Suppressor macrophage treated with lipopolysaccharide for 1 hour (primary cell): Measurements from ENCODE around the gene CELA1.
A peak's percentile ranks its signal among the peaks of the same experiment; 100 is the strongest.
"Not testable (repeated sequence)": the region's sequence is repeated elsewhere in the genome, so short reads cannot be mapped to it uniquely, and the experiment has no call there.

Experiments
- DNase-seq, 3 donors: peaks; one replicate each; pipeline ENCODE4 v3.0.0-alpha.2; 2020 to 2022

The CELA1 gene

DNA sequence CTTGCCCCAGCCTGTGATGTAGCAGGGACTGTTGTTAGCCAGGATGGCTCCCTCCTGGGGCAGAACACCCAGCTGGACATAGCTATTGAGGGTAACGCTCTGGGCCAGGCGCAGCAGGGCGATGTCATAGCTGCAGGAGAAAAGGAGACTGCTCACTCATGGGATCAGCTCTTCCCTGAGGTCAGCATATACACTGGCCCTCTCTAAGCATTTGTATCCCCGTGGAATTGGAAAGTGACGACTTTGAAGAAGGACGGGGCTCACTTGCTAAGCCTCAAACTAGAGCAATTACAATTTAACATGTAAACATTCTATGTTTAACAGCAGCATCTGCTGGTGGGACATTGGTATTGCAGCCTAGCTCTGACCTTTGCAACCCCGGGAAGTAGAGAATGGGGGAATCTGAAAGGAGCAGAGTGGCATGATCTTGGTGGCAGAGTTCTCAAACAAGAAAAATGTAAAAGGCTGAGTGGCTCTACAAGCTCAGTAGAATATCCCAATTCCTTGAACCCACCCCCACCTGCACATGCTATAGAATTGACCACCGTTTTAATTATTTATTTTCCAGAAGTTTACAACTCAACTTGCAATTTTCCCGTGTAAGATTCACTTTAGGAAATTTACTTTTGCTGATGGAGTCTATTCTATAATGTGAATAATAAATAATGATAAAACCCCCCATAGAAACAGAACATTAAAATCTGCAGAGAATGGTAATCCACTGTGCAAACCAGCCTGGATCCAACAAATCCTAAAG is 5.0 kb downstream of the CELA1 start:
- DNase-seq, result peak; percentile 81 to 91 (median 87)

DNA sequence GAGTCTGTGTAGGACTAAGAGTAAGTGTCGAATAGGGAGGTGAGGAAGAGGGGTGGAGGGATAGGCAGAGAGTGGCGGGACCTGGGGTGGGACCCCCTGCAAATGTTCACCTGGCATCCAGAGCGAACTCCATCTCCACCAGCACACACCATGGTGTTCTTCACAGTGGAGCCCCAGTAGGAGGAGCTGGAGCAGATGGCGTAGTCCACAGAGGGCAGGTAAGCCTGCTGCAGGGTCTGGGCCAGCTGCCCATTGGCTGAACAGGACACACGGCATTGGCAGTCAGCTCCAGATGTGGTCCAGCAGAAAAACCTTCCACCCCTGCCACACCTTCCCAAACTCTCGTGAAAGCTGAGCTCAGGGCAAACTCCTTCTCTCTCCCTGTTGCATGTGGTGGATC is 6.7 kb downstream of the CELA1 start:
- no peak for DNase-seq

DNA sequence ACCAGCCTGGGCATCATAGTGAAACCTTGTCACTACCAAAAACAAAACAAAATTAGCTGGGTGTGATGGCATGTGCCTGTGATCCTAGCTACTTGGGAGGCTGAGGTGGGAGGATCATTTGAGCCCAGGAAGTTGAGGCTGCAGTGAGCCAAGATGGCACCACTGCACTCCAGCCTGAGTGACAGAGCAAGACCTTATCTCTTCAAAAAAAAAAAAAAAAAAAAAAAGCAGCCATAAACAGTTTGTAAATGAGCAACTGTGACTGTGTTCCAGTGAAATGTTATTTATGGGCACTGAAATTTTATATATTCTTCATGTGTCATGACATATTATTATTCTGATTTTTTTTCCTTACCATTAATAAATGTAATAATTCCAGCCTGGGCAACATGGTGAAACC is 9.1 kb downstream of the CELA1 start:
- not testable (repeated sequence) for DNase-seq

DNA sequence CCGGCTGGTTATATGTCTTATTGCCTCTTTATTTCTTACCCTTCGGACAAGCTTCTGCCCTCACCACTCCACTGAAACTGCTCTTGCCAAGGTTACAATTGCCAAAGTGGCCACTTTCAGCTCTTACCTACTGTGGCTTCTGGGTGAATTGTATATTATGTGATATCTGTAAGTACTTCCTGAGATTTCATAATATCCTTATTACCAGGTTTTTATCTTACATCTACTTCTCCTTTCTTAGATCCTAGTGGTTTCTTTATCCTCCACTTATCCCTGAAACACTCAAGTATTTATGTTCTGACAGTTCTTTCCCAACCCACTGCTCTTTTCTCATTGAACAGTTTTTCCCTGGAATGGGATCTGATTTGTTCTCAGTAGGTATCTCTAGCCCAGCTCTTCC is 10.5 kb downstream of the CELA1 start:
- DNase-seq, result peak in 2 of 3 donors; percentile 43 to 51

DNA sequence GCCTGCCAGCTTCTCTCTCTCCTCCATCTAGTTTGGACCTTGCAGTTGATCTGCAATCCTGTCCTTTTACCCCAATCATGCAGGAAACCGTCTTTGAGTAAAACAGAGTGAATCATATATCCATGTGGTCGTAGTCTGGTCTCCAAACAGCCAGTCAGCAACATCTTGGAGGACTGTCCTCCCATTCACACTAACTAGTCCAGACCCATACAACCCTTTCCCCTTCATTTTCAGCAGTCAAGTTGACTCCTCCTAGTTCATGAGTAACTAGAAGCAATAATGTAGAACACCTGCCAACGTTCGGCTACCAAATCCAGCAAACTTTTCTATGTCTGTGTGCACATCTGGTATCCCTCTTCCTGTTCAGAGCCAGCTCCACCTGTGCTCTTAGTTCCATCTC is 11.7 kb downstream of the CELA1 start:
- peak; percentile 38 to 67 (median 59) for DNase-seq

DNA sequence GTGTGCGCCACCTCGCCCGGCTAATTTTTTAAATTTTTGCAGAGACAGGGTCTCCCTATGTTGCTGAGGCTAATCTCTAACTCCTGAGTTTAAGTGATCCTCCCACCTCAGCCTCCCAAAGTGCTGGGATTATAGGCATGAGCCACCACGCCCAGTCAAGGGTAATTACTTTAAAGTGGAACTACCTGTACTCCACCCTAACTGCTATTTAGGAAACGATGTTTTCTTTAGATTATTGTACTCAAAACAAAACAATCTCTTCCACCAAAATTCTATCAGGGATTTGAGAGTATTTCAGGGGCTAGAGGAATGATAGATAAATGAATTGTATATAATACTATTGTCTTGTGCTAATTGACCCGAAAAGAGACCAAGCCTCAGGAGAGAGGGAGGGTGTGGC is 12.9 kb downstream of the CELA1 start:
- no peak for DNase-seq

DNA sequence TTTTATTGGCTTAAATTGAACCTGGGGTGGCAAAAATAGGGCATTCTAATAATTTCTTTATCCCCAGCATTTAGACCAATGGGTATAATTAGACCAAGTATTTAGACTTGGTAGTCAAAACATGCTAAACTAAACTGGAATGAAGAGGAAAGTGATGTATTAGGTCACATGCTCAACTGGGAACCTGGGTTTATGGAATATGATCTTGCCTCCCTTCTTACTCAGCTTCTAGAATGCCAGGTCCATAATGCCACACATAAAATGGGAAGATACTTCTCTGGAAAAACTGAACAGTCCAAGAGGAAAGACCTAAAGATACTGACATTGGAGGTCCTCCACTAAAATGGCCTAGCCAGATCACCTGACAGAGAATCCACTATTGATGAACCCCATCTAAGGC is 16.3 kb downstream of the CELA1 start:
- DNase-seq, result no peak

DNA sequence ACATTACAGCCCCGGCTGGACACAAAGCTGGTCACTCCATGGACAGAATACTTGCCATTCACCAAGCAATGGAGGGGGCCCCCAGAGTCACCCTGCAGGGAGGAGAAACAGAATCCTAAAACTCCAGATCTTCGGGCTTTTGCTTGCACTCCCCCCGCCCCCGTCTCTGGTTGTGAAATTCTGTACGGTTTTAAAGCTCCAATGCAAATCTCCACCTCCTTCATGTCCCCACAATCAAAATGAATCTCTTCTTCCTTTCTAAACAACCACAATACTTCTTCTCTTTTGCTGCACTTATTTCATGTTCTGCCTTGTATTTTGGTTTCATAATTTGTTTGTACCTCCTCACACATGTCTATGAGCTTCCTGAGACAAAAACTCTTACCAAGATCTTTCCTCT is 16.7 kb downstream of the CELA1 start:
- DNase-seq, result peak; percentile 79 to 82 (median 80)

DNA sequence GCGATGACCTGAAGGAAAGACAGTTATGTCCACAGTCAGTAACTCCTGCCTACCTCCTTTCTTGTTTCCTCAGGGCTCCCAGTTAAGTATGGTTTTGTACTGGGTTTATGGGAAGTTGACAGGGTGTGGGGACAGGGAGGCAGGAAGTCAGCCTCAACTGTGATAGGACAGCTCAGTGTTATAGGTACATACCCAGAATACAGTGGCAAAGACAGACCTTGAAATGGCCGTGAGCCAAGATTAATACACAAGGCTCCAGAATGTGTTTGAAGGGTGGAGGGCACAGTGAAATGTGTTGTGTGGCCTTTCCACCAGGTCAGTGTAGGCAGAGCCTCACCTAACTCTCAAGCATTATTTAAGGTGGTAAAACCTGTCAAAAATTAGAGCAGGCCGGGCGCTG is 17.9 kb downstream of the CELA1 start:
- DNase-seq, result no peak

DNA sequence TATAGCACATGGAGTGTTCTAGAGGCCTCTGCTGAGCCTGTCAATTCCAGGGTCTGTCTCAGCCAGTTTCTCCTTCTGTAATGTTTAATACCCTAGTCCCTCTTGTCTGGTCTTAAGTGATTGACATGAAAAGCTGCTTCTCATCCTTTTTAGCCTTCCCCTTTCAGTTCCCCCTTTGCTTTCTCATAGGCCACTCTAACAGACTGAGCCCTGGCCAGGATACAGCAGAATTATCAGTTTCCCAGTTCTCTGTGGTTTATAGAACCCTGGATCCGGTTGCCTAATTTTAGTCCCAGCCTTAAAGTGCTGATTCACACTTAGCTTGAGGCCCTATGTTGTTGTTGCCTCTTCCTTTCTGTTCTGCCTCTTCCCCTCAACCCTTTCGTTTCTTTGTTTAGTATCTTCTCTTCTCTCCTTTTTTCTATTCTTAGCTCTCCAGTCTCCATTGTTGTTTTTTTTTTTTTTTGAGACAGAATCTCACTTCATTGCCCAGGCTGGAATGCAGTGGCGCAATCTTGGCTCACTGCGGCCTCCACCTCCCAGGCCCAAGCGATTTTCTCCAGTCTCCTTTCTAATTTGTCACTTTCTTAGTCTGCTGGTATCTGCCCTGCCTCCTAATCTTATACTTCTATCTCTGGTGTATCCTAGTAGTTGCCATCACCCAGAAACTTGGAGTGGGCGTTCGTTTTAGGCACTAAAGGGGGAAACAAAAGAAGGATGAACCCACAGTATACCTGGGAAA is 19.6 kb downstream of the CELA1 start:
- DNase-seq, result peak; percentile 78 to 90 (median 89)

DNA sequence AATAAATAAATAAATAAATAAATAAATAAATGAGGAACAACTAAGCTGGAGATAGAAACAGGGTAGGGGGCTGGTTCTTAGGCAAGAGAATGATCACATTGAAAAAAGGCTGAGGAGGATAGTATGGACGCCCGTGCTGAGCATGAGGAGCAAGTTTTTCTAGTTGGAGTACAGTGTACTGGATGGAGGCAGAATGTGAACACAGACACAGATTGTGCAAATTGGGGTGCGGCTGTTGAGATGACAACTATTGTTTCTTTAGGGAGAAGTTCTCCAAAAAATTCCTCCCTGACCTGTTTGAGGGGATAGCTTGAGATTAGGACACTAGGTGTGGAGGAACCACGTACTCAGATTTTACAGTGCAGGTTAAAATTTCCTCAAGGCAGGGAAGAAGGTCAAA is 21.5 kb downstream of the CELA1 start:
- DNase-seq, result peak in 2 of 3 donors; percentile 24 to 27

DNA sequence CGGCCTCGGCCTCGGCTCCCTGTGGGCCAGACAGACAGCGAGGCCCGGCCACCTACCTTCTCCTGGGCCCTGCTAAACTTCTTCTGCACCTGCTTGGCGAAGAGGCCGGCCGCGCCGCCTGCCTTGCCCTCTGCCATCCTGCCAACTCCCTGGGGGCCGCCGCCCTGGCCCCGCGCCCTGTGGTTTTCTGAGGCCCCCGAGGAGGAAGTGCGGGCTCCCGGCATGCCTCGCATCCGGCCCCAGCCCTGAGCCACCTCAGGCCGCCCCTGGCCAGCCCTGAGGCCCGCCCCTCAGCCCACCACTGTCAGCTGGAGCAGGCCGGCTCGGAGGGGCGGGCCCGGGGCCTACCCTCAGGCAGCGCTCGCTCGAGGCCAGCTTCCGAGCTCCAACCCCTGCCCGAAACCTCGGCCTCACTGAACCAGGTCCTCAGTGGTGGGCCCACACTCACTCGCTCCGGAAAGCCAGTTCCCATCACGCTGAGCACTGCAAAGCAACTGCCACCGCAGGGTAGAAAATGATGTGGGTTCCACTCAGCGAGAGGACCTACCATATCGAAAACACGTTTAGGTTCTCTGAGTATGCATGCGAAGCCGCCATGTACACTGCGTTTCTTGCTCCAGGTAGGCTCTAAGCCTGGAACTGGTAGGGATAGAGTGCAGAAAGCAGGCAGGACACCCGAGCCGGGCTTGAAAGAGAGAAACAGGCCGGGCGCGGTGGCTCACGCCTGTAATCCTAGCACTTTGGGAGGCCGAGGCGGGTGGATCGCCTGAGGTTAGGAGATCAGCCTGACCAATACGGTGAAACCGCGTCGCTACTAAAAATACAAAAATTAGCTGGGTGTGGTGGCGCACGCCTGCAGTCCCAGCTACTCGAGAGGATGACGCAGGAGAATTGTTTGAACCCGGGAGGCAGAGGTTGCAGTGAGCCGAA is 22.2 kb downstream of the CELA1 start, which contains the start of gene BIN2:
TSS of gene BIN2 (minus strand) at position 209 of the 930 bp plus-strand sequence. CDS start at position 137, 72 bp downstream.
- peak; percentile 59 to 80 (median 61) for DNase-seq

DNA sequence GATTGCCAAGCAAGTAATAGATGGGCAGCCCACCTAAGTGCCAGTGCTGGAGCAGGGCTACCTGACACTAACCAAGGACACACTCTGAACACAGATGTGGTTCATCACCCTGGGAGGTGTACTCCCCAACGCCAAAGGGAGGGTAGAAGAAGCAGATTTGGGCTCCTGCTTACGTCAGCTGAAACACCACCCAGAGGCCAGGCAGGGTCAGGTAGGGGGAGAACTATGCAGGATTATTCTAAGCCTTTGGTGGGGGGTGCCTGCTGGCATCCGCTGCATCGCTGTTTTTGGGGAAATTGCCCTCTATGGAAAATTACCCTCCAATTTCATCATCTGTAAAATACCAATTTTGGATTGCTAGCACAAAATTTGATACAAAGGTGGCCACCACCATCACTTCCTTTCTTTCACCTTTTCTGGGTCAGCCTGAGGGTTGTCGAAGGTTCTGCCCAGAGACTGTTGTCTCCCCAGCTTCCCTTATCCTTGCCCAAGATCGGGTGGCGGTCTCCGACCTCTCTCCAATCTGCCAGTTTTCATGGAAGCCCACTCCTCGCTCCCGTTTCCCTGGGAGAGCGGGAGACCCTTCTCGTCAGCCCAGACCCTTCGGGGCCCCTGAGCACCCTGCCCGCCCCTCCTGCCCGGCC is 23.0 kb downstream of the CELA1 start:
- peak in 2 of 3 donors; percentile 19 to 22 for DNase-seq

DNA sequence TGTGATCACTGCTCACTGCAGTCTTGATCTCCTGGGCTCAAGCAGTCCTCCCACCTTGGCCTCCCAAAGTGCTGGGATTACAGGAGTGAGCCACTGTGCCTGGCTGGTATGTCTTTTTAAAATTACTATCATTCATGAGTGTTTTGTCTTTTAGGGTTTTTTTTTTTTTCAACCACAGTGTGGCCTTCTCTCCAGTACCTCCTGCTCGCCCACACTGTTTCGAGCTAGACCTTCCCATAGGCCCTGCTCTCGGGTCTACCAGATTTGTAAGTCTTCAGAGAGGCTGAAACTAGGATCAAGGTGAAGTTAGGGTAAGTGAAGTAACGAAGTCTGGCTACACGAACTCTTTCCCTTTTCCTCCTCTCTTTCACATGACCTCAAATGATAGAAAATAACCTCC is 24.0 kb downstream of the CELA1 start:
- peak; percentile 43 to 52 (median 44) for DNase-seq

DNA sequence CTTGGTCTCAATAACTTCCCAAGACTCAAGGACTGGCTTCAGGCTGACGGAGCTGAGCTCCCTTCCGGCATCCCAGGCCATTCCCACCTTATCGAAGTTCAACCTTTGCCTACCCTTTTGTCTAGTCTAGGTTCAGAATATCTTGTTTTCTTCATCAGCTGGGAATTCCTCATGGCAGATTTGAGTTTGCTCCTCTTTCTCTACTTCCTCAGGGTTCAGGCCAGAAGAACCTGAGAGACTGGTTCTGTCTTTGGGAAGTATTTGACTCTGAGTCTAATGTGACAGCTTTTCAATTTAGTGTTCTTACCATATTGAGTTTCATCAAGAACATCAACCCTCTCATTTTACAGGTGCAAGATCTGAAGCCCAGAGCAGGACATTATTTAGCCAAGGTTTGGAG is 24.6 kb downstream of the CELA1 start:
- DNase-seq, result no peak

DNA sequence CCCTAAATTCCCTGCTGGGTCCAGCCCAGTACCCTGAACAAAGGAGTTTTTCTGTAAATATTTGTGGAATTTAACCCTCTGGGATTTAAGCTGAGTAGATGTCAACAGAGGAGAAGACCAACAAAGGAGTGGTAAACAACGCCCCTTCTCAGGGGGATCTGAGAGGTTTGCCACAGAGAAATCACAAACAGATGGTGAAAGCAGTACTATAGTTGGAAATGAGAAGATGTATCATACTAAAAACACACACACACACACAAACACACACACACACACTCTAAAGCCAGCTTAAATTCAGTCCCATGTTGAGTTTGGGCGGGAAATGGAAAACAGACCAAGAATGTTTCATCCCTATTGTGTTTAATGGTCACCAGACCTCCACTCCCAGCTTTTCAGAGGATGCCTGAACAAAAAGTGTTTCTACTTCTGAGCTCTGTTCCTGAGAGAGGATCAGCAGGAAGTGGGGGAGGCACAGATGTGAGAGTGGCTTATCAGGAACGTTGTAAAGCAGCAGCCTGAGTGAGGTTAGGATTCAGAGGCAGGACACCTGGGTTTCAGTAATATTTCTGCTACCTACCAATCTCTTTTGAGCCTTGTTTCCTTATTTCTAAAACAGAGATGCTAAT is 25.7 kb downstream of the CELA1 start:
- no peak for DNase-seq

DNA sequence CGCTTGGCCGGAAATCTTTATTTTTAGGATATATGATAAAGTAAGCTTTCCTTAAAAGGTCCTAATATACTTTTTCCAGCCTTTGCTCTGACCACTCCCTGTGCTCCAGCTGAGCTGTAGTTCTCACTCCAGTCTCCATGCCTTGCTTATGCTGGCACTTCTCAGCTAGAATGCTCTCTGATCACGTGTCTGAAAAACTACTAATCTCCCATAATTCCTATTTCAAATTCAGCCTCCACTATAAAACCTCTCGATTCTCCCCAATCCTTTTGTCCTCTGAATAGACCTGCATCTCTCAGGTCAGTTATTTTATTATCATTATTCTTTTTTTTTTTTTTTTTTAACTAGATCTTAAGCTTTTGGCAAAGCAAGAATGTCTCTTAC is 26.2 kb downstream of the CELA1 start:
- DNase-seq, result no peak

DNA sequence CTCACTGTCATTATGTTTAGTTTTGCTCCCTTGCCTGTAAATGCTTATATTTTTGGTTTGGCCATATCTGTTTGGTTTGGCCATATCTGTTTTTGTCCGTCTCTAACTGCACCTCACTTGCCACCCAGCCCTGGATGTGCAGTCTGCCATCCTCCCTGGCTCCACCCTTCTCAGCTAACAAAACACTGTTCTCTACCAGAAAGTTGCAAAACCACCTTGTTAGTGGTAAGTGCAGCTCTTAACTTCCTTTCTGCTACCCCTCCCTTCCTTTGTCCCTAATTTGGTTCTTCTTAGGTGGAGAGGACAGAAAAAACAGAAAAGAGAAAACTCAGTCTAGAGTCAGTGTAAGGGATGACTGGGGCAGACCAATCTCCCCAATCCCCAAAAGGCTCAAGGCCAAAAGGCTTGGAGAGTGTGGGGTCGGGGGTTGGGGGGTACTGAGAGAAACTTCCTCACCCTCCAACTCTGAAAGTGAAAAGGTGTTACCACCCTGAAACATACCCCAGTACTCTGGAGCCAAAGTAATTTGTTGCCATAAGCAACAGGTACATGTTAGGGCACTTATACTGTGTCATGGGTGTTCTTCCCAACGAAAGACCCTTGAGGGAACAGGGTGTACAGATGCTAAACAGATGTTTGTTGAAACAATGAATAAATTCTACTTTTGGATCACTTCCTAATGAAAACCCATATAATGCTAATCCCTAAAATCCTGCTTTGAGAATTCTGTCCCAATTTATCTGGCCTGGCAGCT is 27.5 kb downstream of the CELA1 start:
- no peak for DNase-seq

DNA sequence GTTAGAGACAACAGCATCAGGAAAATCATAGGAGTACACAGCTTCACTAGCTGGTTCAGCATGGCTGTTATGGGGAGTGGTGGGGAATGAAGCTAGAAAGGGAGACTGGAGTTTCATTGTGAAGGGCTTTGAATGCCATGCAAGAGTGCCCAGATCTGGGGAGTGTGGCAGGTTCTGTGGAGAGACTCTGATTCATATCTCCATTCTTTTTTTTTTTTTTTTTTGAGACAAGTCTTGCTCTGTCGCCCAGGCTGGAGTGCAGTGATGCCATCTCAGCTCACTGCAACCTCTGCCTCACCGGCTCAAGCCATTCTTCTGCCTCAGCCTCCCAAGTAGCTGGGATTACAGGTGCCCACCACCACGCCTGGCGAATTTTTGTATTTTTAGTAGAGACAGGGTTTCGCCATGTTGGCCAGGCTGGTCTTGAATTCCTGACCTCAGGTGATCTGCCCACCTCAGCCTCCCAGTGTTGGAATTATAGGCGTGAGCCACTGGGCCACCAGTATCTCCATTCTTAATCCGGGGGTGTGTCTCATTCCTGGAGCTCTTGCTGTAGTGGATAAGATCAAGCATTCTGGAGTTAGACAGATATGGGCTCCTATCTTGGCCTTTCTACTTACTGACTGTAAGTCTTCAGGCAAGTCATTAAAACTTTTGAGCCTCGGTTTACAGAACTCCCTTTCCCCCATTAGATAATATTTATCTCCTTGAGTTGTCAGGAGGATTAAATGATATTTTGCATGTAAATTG is 28.2 kb downstream of the CELA1 start:
- not testable (repeated sequence) for DNase-seq

DNA sequence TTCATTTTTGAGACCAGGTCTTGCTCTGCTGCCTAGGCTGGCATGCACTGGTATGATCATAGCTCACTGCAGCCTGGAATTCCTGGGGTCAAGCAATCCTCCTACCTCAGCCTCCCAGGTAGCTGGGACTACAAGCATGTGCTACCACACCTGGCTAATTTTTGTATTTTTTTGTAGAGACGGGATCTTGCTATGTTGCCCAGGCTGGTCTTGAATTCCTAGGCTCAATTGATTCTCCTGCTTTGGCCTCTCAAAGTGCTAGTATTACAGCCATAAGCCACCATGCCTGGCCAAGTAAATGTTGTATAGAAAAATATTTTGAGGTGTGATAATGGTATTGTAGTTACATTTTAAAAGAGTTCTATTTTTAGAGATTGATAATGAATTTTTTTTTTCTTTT is 35.1 kb downstream of the CELA1 start:
- DNase-seq, result no peak
